NCI-H2196 treated with DMSO at 0.1 percent for 48 hours (cell line): ENCODE data around the gene SLC39A9.
"Not testable (repeated sequence)": the region's sequence is repeated elsewhere in the genome, so short reads cannot be mapped to it uniquely, and the experiment has no call there.

ENCODE experiments used
- DNase-seq: peaks from one replicate; lab custom pipeline; 2025; ENCODE audit not compliant: unreplicated experiment; lab: John Stamatoyannopoulos, UW

The SLC39A9 gene

DNA sequence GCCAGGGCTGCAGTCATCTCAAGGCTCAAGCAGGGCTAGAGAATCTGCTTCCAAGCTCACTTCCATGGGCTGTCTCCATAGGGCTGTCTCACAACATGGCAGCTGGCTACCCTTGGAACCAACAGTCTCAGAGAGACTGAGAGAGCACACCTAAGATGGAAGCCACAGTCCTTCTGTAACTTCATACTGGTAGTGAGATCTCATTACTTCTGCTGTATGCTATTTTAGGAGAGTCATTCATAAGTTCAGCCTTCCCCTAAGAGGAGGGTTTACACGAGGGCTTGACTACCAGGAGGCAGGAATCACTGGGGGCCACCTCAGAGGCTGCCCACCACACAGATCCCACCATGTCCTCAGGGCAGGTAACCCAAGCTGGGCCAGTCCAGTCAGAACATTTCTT is 30.1 kb upstream of the SLC39A9 start:
- no peak for DNase-seq

DNA sequence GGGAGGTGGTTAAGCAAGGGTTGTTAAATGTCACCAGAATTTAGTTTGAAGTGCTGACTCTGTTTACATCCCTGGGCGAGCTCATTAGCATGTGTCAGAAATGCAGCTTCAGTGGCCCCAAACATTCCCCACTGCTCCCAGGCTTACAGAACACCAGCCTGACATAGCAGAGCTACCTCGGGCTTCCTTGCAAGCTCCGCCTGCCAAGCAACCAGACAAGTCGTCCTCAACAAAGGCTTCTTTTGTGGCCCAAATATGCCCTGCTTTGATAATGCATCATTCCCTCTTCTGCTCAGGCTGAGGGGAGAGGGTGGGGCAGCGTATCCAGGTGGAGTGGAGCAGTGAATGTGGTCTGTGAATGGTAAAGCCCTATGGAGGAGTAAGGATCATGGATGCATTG is 28.4 kb upstream of the SLC39A9 start:
- DNase-seq, result no peak

DNA sequence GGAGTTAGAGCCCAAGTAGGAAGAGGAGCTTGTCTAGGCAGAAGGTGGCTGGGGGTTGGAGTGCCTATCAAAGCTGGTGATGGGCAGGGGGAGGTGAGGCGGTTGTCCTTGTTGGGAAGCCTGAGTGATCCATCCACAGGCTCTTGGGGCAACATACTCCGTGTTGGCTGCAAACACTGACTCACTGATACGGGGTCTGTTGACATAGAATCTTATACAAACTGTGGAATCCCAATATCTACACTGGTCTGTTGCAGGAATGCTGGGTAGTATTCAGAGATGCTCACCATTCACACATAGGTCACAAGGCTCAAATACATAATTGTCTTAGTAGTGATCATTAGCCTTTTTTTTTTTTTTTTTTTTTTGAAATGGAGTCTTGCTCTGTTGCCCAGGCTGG is 26.3 kb upstream of the SLC39A9 start:
- DNase-seq, result no peak

DNA sequence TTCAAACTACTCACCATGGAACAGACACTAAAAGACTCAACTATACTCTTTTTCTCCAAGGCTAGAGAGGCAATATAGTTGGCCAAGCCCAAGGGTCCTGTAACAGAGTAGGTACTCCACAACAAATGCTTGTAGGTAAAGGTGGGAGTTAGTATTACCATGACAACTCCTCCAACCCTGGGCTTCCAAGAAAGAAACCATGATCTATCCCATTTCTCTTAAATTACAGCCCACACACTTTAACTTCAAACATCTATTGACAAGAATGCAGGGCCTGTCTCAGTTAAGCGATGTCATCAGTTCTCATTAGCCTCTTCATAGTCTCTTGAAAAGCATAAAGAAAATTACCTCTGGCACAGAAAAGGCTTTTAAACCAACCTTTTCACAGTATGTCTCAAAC is 25.4 kb upstream of the SLC39A9 start:
- no peak for DNase-seq

DNA sequence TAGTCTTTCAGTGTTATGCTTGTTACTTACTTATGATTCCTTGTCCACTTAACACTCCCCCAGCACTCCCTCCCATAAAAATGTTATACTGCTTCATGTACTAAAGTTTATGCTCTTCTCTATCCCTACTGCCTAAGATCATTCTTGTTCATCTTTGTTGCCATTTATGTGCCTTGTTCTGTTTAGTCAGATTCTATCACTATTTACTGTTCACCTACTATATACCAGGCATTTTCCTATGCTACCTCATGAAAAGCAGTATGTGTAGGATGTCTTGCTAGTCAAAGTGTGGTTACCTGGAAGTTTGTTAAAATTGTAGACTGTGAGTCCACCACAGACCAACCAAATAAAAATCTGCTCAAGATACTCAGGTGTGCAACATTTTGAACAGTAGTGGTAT is 24.3 kb upstream of the SLC39A9 start:
- DNase-seq, result no peak

DNA sequence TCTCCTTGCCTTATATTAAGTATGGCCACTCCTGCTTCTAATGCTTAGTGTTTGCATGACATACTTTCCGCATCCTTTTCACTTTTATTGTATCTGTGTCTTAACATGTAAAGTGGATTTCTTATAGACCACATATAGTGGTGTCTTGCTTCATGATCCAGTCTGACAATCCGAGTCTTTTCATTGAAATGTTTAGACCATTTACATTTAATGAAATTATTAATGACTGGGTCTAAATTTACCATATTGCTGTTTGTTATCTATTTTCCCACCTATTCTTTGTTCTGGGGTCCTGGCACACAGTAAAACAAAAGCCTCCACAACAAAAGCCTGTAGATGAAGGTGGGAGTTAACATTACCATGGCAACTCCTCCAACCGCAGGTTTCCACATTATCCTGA is 23.3 kb upstream of the SLC39A9 start:
- no peak for DNase-seq

DNA sequence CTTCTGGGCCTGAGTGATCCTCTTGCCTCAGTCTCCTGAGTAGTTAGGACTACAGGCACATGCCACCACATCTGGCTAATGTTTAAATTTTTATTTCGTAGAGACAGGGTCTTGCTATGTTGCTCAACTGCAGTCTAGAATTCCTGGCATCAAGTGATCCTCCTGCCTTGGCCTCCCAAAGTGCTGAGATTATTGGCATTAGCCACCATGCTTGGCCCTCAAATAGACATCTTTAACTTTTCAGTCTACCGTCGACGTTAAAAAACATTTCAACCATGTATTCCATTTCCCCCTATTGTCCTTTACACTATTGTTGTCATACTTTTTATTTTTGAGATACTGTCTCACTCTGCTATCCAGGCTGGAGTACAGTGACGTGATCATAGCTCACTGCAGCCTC is 22.8 kb upstream of the SLC39A9 start:
- no peak for DNase-seq

DNA sequence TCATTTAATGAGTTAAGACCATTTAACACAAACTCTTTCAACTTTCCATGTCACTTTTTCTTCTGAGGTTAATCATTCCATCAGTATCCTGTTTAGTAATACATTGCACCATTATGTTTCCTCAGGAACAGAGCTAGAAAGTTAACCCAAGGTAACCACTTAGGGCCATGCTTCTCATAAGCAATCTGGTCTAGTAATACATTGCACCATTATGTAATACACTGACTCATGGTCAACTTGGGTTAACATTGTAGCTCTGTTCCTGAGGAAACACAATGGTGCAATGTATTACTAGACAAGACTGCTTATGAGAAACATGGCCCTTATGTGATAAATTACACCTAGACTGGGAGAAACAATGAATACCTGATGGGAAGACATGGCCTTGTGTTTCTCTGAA is 22.1 kb upstream of the SLC39A9 start:
- no peak for DNase-seq

DNA sequence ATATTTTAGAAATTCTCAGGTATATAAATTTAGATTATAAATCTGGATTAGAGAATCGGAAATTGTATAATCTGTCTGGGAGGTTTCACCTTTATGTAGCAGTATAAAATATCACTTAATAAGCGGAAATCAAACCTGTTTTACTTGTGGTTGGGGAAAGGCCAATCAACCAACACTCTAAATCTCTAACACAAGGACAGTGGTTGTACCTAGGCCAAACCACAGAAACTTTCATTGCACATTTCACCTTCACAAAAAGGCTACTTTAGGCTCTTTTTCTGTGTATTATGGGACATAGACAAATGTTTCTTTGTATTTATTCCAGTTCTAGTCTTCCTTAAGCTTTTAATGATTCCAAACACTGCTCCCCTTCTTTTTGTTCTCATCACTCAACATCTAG is 20.2 kb upstream of the SLC39A9 start:
- no peak for DNase-seq

DNA sequence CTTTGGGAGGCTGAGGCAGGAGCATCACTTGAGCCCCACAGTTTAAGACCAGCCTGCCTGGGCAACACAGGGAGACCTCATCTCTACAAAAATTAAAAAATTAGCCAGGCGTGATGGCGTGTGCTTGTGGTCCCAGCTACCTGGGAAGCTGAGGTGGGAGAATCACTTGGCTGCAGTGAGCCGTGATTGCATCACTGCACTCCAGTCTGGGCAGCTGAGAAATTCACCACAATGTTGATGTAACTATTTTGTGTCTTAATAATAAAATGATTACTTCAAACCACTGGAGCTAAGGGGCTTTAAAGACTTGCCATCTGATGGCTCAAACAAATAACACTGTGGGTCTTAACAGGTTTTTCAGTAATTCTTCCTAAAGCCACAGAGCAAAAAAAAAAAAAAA is 11.2 kb upstream of the SLC39A9 start:
- DNase-seq, result no peak

DNA sequence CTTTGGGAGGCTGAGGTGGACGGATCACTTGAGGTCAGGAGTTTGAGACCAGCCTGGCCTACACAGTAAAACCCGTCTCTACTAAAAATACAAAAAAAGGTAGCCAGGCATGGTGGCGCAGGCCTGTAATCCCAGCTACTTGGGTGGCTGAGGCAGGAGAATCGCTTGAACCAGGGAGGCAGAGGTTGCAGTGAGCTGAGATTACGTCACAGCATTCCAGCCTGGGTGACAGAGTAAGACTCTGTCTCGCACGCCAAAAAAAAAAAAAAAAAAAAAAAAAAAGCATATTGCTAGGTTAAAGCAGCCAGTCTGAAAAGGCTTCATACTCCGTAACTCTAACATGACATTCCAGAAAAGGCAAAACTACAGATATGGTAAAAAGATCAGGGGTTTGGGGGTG is 7.1 kb upstream of the SLC39A9 start:
- DNase-seq, result not testable (repeated sequence)

DNA sequence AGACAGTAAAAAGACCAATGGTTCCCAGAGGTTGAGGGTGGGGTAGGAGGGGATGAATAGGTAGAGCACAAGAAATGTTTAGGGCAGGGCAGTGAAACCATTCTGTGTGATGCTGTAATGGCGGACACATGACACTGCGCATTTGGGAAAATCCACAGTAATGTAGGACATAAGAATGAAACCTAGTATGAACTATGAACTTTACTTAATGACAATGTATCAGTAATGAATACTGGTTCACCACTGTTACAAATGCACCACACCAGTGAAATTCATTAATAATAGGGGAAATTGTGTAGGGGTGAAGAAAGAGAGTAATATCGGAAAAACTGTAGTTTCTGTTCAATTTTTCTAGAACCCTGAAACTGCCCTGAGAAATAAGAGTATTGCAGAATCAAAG is 6.0 kb upstream of the SLC39A9 start:
- no peak for DNase-seq

DNA sequence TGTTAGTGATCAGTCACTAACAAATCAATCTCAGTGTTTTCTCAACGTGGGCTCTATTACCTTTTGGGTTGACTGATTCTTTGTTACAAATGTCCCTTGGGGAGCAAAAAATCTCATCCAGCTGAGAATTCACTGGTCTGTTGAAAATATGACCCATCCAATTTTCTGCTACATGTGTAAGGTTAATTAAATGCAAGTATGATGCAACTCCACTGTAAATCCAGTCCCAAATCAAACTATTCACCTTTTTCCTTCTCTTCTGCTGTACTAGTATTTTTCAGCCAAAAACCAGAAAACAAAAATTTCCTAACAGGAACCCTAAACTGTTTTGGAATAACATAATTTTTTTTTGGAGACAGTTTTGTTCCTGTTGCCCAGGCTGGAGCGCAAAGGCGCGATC is 2.6 kb upstream of the SLC39A9 start:
- no peak for DNase-seq

DNA sequence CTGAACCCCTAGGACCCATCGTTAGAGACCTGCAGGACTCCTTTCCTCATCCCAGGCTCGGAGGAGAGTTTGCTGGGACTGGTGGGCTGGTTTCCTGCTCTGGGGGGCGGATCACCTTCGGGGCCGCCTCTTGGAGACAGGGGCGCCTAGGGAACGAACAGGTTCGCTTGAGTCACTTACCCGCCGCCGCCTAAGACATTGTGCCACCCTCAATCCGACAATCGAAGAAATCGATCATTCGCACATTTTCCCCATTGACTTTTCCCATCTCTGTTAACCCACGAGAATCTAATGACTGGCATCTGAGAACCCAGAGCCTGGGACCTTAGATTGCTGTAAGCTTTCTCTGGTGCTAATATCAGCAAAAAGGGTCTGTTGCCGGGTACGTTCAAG is 322 bp downstream of the SLC39A9 start:
- no peak for DNase-seq

DNA sequence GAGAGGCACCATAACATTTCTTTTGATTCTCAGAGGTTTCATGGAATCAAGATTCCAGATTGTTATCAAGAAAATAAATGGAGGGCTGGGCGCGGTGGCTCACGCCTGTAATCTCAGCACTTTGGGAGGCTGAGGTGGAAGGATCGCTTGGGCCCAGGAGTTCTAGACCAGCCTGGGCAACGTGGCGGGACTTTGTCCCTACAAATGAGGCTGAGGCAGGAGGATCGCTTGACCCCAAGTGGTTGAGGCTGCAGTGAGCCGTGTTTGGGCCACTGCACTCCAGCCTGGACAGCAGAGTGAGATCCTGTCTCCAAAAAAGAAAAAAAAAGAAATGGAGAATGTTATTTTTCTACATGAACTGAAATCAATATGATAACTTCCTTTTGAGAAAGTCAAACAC is 1.3 kb downstream of the SLC39A9 start:
- DNase-seq, result no peak

DNA sequence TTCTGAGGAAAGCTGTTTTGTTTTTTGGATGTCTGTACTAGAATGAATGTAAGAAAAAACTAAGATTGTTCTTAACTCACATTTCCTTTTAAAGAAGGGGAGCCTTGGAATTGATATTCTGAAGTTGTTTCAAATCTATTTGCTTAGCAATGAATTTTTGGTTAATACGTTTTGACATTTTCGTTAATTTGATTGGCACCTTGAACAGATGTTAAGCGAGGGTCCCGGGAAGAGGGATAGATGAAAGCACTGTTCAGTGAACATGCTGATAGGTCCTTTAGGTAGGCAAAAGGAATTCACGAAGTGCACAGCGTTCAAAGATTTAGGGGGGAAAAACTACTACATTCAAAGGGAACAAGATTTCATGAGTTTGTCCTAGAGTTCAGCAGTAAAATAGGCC is 1.7 kb downstream of the SLC39A9 start:
- no peak for DNase-seq

DNA sequence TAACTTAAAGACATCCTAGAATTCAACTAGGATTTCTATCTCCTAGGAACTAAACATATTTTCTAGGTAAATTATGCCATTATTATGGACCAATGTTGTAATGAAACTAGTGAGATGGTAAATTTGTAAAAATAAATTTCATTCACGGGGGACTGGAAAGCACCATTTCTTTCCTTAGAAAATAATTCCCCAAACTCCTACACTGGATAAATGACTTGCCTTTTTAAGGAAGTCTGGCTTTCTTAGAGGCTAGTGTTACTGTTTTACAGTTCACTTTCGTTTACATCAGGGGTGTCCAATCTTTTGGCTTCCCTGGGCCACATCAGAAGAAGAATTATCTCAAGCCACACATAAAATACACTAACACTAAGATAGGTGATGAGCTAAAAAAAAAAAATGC is 3.3 kb downstream of the SLC39A9 start:
- no peak for DNase-seq

DNA sequence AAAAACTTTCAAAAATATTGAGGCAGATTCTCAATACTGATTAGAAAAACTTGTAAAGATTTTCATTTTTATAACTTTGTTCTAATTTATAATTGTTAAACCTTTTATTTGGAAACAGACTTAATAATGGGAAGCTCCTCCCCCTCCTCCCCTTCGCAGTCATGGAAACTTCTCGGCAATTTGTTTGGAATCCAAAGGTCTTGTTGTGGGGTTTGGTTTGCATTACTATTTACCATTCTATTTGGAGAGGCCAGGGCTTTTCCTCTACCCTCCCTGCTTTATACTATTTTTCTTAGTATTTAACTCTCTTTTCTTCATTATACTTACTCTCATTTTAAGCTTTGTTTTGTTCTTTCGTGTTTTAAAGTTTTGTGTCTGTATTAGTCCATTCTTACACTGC is 6.0 kb downstream of the SLC39A9 start:
- DNase-seq, result no peak

DNA sequence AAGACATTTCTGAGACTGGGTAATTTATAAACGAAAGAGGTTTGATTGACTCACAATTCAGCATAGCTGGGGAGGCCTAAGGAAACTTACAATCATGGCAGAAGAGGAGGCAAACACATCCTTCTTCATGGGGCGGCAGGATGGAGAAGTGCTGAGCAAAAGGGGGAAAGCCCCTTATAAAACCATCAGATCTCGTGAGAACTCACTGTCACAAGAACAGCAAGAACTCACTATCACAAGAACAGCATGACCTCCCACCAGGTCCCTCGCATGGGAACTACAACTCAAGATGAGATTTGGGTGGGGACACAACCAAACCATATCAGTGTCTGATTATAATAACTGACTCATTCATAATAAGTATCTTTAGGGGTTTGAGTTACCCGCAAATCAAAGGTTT is 6.4 kb downstream of the SLC39A9 start:
- DNase-seq, result no peak

DNA sequence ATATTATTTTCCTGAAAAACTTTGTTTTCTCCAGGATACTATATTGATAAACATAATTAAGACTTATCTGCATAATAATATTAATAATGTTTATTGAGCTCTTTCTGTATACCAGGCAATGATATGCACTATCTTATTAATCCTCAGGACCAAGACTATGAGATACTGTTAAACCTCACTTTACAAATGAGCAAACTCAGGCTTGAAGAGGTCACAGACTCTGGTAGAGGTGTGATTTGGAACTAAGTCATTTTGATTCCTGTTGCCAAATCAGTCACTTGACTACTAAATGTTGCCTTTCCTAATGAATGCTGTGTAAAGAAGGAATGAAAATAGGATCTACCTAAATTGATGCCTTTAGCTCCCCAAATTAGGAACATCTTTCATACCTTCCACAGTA is 7.3 kb downstream of the SLC39A9 start:
- no peak for DNase-seq

DNA sequence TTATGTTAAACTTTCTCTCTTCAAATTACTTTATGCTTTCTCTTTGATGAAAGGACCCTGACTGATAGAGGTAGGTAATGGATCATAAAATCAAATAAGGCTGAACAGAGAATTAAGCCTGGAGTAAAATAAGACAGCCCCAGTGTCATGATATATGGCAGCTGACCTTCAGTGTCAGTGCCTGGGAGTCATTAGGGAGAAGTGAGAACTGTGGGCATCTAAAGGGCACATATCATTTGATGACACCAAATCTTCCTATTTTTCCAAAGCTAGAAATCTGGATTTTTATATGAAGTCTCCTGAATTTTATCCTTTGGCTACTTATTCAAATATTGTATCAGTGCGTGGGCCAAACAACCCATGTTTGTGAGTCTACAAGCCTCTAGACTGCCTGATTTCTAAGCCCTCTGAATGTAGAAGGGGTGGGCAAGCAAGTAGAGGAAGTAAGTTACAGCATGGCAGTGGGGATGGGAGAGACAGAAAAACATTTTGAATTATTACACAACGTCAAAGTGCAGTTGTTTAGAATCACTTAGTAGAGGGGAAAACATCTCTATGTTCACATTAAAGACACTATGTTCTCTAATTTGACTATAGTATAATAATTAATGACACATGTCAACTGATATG is 10.0 kb downstream of the SLC39A9 start:
- DNase-seq, result no peak

DNA sequence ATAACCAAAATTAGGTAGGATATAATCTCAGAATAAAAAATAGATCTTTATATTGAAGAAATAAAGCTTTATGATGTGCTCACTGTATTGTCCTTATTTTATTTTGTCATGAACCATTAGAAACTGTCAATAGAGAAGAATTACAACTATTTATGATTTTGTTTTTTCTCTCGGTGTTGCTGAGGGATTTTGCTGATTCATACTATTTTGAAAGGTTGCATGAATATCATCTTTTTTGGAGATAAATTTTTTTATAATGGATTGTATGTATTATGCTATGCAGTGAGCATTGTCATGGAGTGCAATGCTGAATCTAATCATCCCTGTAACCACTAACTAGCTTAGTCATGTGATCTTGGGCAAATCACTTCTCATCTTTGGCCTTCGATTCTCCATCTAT is 15.0 kb downstream of the SLC39A9 start:
- no peak for DNase-seq

DNA sequence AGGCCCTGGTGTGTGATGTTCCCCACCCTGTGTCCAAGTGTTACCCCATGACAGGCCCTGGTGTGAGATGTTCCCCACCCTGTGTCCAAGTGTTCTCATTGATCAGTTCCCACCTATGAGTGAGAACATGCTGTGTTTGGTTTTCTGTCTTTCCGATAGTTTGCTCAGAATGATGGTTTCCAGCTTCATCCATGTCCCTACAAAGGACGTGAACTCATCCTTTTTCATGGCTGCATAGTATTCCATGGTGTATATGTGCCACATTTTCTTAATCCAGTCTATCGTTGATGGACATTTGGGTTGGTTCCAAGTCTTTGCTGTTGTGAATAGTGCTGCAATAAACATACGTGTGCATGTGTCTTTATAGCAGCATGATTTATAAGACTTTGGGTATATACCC is 17.6 kb downstream of the SLC39A9 start:
- not testable (repeated sequence) for DNase-seq

DNA sequence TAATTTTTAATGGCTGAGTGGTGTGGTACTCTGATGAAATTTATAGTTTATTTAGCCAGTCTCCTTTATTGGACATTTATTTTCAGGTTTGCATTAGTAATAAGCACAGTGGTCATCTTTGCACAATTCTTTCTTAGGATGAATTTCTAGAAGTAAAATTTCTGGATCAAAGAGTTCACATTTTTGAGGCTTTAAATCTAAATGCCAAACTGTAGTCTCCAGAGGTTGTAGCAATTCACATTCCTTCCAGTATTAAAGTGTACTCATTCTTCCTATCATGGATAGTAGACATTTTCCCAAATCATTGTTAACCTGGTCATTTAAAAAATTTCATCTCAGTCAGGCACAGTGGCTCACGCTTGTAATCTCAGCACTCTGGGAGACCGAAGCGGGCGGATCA is 24.8 kb downstream of the SLC39A9 start:
- DNase-seq, result no peak
